ENCODE measurements around the gene IL12RB2.

Gene IL12RB2

GRCh38 chr1:67308136-67308535 lies 463 bp downstream of the IL12RB2 start:
- H3K4me3 ChIP-seq (ENCODE audit: low read length) = no peak overlapping the region
- no peak for DNase-seq (ENCODE audit: low read depth, low spot score)

- no peak overlapping the region for H3K4me3 ChIP-seq (ENCODE audit: low read length)
Measured at GRCh38 chr1:67312615-67313014, 4.9 kb downstream of the IL12RB2 start.

GRCh38 chr1:67313934-67314671 lies 6.4 kb downstream of the IL12RB2 start:
- no peak overlapping the region for H3K4me3 ChIP-seq (ENCODE audit: low read length)
- DNase-seq (ENCODE audit: low read depth, low spot score) = no peak

More at GRCh38 chr1:67312615-67313014, 4.9 kb downstream of the IL12RB2 start:
- DNase-seq (ENCODE audit: low read depth, low spot score) = no peak

DNA sequence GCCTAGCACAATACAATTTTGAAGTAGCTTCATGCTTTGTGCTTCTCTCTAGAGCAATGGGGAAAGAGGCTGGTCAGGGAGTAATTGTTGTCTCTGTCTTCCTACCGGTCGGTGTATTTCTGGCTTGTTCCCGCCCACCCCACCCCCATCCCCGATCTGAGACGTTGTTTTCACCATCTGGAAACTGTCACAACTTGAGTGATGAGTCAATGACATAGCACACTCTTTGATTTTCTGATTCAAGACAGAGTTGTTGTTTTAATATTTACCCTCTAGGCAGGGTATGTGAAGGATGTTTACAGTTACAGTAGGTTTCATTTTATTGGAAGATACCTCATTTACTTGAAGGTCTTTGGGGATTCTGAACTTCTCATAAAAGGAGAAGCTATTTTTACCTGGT lies 7.0 kb downstream of the IL12RB2 start:
- no peak for DNase-seq (ENCODE audit: low read depth, low spot score)
- H3K4me3 ChIP-seq (ENCODE audit: low read length) = no peak overlapping the region

DNA sequence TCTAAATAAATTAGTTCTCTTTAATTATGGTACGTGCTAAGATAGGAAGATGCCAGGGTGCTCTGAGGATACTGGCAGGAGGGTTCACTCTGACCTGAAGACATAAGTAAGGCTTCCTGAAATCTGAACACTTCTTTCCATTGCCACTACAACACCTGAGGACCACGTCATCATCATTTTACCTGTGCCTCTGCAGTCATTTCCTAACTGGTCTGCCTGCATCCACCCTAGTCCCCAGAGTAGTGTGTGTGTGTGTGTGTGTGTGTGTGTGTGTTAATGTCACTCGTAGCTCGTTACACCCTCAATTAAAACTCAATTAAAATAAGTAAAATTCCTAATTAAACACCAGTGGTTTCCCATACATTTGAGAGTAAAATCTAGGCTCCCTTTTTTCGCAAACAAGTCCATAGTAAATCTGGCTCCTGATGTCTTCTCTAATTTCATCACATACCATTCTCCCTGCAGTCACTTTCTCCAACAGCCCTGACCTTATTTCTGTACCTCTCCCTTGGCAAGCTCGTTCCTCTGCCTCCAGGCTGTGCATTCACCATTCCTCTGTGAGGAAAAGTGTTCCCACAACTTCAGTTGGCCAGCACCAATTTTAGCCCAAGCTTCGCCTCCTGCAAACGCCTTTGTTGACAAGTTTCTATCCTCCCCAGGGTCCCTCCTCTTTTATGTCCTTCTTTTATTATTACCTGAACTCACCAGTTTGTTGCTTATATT lies 8.7 kb downstream of the IL12RB2 start:
- H3K4me3 ChIP-seq (ENCODE audit: low read length) = no peak overlapping the region
- DNase-seq (ENCODE audit: low read depth, low spot score) = no peak

DNA sequence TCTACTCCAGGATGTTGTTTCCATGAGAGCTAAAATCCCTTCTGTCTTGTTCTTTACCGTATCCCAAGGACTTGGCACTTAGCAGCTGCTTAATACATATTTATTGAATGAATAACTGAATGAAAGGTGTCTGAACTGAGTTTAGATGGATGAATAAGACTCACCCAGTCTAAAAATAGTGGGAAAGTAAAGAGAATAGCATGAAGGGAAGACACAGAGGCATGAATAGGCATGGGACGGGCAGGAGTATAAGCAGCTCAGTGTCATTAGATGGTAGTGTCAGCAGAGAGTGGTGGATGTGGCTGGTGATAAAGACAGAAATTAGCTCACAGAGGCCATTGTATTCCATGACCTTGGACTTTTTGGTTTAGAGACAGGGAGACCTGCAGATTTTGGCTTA lies 9.2 kb downstream of the IL12RB2 start:
- DNase-seq (ENCODE audit: low read depth, low spot score) = no peak
- no peak overlapping the region for H3K4me3 ChIP-seq (ENCODE audit: low read length)

GRCh38 chr1:67317803-67318202 lies 10.1 kb downstream of the IL12RB2 start:
- DNase-seq (ENCODE audit: low read depth, low spot score) = no peak
- H3K4me3 ChIP-seq (ENCODE audit: low read length) = no peak overlapping the region

DNA sequence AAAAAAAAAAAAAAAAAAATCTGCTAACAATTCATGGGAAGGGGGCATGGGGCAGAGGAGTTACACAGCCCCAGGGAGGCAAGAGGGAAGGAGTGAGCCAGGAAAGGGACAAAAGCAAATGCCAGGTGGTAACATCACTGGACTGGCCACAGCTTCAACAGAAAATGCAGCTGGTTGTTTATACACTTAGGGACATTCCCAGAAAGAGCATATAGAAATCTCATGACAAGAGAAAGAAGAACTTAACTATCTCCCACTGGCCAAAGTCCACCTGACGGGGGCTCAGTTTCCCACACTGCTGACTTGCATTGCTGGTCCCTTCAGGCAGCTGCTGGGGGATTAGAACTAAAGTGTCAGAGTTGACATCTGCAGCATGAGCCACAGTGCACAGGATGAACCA lies 14.8 kb downstream of the IL12RB2 start:
- DNase-seq (ENCODE audit: low read depth, low spot score) = no peak
- H3K4me3 ChIP-seq (ENCODE audit: low read length) = no peak overlapping the region

- H3K4me3 ChIP-seq (ENCODE audit: low read length) = no peak overlapping the region
- DNase-seq (ENCODE audit: low read depth, low spot score) = no peak
Measured at GRCh38 chr1:67323087-67323486, 15.4 kb downstream of the IL12RB2 start.

- no peak overlapping the region for H3K4me3 ChIP-seq (ENCODE audit: low read length)
- no peak for DNase-seq (ENCODE audit: low read depth, low spot score)
Measured at GRCh38 chr1:67324068-67324467, 16.4 kb downstream of the IL12RB2 start.

DNA sequence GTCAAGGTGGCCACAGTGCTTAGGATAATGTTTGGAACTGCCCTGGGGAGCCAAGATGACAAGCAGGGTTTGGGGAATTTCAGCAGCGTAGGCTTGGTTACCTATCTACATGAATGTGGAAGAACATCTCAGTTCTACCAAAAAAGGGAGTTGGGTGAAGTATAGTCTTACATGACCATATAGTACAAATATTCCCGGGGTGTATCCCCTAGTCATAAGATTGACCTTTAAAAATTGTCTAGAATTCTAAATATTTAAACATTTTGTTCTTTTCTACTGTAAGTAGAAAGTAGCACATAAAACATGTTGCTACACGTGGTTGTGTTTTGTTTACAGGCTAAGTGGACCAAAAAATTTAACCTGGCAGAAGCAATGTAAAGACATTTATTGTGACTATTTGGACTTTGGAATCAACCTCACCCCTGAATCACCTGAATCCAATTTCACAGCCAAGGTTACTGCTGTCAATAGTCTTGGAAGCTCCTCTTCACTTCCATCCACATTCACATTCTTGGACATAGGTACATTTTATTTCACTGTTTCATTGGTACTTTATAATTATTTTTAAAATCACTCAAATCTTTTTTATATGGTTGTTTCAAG lies 20.3 kb downstream of the IL12RB2 start:
- DNase-seq (ENCODE audit: low read depth, low spot score) = no peak
- no peak overlapping the region for H3K4me3 ChIP-seq (ENCODE audit: low read length)

DNA sequence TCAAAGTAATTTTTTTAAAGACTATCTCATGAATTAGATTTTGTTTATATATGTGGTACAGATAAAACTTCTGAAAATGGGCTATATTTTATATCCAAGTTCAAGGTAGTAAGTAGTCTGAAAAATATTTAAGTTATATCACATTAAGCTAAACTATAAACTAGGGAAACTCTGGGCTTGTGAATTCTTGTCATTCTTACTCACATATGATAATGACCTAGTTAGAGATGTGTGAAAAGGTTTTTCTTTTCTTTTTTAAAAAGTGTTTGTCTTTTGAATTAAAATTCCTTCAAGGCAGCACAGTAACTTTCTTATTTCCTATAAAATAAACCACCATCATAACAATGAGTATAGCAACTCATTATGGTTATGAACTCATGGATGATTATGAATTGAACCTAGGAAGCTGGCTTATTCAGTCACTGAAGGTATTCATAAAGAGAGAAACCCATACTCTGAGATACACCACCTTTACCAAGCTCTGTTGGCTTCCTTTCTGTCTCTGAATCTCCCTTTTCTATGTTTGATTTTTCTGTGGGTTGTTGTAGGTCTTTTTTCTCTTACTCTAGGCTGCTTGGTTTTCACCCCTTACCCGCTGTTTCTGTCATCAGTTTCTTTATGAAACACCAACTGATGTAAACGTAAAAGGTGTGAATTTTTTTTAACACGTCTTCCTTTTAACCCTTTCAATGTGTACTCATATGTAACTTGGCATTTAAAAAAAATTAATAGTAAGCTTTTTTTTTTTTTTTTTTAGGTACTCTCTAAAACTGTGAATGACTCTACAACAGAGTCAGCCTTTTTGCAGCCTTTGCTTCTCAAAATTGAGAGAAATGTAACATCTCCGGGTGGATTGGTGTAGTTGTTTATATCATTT lies 25.2 kb downstream of the IL12RB2 start:
- no peak overlapping the region for H3K4me3 ChIP-seq (ENCODE audit: low read length)
- peak; percentile 71 for DNase-seq (ENCODE audit: low read depth, low spot score)

GRCh38 chr1:67333603-67334002 lies 25.9 kb downstream of the IL12RB2 start:
- H3K4me3 ChIP-seq (ENCODE audit: low read length) = no peak overlapping the region

GRCh38 chr1:67335411-67335810 lies 27.7 kb downstream of the IL12RB2 start:
- no peak overlapping the region for H3K4me3 ChIP-seq (ENCODE audit: low read length)
- DNase-seq (ENCODE audit: low read depth, low spot score) = no peak

More at GRCh38 chr1:67333603-67334002, 25.9 kb downstream of the IL12RB2 start:
- no peak for DNase-seq (ENCODE audit: low read depth, low spot score)

DNA sequence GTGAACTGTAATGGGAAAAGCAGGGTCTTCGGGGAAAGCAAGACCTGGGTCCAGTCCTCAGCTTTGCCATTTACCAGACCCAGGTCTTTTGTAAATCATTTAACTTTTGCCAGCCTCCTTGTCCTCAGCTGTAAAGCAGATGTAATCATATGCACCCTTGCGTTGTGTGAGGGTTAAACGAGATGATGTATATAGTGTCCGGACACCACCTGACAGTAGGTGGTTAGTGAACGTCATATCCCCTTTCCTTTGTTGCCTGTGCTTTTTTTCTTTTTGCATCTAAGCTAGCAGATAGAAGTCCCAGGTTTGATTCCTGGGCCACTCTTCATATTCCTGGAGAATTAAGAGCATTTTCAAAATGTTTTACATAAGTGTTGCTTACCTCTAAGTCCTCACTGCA lies 28.5 kb downstream of the IL12RB2 start:
- DNase-seq (ENCODE audit: low read depth, low spot score) = peak; percentile 55
- H3K4me3 ChIP-seq (ENCODE audit: low read length) = no peak overlapping the region

DNA sequence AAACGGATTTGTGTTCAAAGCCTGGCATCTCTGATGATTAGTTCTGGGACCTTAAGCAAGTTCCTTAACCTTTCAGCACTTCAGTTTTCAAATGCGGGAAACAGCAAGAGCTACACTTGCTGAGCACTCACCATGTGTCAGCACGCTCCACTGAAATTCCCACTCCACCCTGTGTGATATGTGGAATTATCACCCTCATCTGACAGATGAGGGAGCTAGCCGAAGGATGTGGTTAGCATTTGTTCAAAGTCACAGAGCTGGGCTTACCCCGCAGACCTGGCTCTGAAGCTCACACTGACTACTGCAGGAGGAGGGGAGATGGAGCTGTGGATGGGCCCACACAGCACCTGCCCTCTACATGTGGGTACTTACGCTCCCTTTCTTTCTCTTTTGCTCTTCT lies 29.1 kb downstream of the IL12RB2 start:
- H3K4me3 ChIP-seq (ENCODE audit: low read length) = peak overlapping the region; percentile 1; the same call in 1 of the 2 replicates
- peak; percentile 90 for DNase-seq (ENCODE audit: low read depth, low spot score)

DNA sequence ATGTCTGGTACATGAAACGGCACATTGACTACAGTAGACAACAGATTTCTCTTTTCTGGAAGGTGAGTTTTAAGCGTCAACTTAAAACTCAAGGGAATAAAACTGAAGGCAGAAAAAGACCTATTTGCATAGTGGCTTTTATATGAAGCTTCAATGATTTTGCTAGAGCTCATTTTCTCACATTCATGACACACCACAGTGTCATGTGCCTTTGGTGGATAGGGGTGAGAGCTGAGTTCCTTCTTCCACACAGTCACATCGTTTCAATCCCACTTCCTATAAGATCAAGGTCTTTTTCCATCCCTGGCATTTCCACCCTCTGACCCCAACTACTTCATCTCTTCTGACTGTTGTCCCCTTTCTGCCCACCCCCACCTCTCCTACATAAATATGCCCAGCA lies 31.0 kb downstream of the IL12RB2 start:
- DNase-seq (ENCODE audit: low read depth, low spot score) = no peak

GRCh38 chr1:67339623-67340343 lies 32.1 kb downstream of the IL12RB2 start:
- no peak for DNase-seq (ENCODE audit: low read depth, low spot score)
- no peak overlapping the region for H3K4me3 ChIP-seq (ENCODE audit: low read length)

More for the DNA sequence above, 31.0 kb downstream of the IL12RB2 start:
- no peak overlapping the region for H3K4me3 ChIP-seq (ENCODE audit: low read length)
